Mucosa of gallbladder (tissue), 1 donor: Measurements from ENCODE around the gene TMEM165. TPM values are rescaled to one million over a fixed set of nuclear protein-coding genes. Genes with fewer than 3 reads are reported as not detected.

ENCODE experiments used
- DNase-seq: peaks from one replicate; pipeline ENCODE4 v3.0.0-alpha.2; 2020; ENCODE audit warnings: low spot score
- total RNA-seq: library from RNA; stranded (reverse); gene quantifications from one replicate; pipeline ENCODE4 v1.2.1, GENCODE V29; 2021
- donor health status: DM: no; HTN: no; CAD: no.

Gene TMEM165
- total RNA-seq, 1 donor from 2014 or later, result 98.8 TPM

DNA sequence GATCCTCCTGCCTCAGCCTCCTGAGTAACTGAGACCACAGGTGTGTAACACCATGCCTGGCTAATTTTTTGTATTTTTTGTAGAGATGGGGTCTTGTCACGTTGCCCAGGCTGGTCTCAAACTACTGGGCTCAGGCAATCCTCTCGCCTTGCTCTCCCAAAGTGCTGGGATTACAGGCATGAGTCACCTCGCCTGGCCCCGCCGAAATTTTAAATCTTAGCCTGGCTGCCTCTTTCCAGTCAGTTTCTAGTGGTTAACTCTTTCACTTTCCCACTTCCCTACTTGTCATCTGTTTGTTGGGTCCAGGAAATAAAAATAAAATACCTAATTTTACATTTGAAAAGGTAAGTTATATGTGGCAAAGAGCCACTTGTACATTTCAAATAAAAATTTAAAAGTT, 62.4 kb downstream of the TMEM165 start:
- DNase-seq, result no peak

DNA sequence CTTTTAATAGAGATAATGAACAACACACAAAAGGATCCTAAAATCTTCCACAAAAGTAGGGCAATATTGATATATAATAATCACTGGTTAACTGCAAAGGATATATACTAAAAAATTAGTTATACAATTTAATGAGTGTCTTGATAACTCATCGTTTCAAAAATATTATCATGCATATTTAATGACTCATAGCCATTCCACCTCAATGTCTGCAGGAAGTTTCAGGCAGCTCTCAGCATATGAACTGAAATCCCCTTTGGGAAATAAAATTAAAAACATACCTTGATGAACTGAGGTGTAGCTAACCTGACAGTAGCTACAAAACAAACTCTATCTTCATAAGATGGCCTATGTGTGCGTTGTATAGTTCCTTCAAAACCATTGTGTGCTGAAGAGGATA, 62.9 kb downstream of the TMEM165 start:
- no peak for DNase-seq

DNA sequence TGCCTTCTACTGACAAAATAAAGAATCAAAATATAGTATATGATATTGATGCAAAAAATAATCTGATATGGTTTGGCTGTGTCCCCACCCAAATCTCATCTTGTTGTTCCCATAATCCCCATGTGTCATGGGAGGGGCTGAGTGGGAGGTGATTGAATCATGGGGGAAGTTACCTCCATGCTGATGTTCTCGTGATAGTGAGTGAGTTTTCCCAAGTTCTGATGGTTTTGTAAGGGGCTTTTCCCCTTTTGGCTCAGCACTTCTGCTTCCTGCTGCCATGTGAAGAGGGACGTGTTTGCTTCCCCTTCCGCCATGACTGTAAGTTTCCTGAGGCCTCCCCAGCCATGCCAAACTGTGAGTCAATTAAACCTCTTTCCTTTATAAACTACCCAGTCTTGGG, 70.2 kb downstream of the TMEM165 start:
- DNase-seq, result no peak

DNA sequence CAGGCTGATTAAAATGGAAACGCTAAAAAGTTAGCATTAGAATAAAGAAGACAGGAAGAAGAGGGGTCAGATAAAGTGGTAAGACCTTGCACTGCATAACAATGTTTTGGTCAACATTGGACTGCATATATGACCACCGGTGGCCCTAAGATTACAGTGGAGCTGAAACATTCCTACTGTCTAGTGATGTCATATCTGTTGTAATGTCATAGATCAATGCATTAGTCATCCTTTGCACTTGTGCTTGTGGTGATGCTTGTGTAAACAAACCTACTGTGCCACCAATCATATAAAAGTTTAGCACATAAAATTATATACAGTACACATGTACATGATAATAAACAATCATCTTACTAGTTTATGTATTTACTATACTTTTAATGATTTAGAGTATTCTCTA, 73.0 kb downstream of the TMEM165 start:
- no peak for DNase-seq

DNA sequence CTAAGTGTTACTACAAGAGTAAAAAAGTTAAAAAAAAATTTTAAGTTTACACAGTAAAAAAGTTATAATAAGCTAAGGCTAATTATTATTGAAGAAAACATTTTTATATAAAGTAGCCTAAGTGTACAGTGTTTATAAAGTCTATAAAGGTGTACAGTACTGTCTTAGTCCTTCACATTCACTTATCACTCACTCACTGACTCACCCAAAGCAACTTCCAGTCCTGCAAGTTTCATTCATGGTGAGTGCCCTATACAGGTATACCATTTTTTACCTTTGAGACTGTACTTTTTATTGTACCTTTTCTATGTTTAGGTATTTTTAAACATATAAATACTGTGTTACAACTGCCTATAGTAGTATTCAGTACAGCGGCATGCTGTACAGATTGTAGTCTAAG, 74.2 kb downstream of the TMEM165 start:
- DNase-seq, result no peak

Other genes starting within 250 kb of the TMEM165 start
- 22.9 TPM for gene SRD5A3, start 49.7 kb upstream of the TMEM165 start, total RNA-seq
- 22.1 TPM for gene CLOCK, start 151.0 kb downstream of the TMEM165 start, total RNA-seq
- not detected for gene PDCL2, start 196.3 kb downstream of the TMEM165 start, total RNA-seq
- gene NMU, start 240.3 kb downstream of the TMEM165 start, total RNA-seq, result 0.75 TPM